HepG2 (cell line): ENCODE results near the gene STOM. TPM values are rescaled to one million over a fixed set of nuclear protein-coding genes. Genes with fewer than 3 reads are reported as not detected.

Experiments
- ATAC-seq: fragments of 200-7000 bp; cut with Tn5 transposase; 3 replicates; pipeline ENCODE4 v1.9.1; 2020; ENCODE audit warnings: mild to moderate bottlenecking, moderate library complexity
- BruUV-seq: library from RNA; stranded (reverse); fragments of 400-500 nt; replicated peaks from 2 replicates; lab custom pipeline; 2021; lab: Mats Ljungman, UMichigan
- CTCF ChIA-PET: fragments of 300-600 bp; formaldehyde crosslinking; extraction: SDS; loops from one replicate; lab custom pipeline; 2021; ENCODE audit warnings: low total read pairs, inconsistent platforms, low intra/inter-chr PET ratio; lab: Yijun Ruan, JAX
- POLR2A ChIA-PET: fragments of 350-600 bp; sonication (Branson Sonifier 250); formaldehyde crosslinking; loops from one replicate; lab custom pipeline; 2020; ENCODE audit warnings: antibody characterized with exemption, inconsistent platforms; lab: Yijun Ruan, JAX
- DNase-seq: peaks from one replicate; pipeline ENCODE4 v3.0.0-alpha.2; 2015; ENCODE audit warnings: low spot score
- FAIRE-seq: peaks from 3 replicates; lab custom pipeline; 2011; peaks lifted over from hg19 to GRCh38; lab: Jason Lieb, UNC
- H2AFZ ChIP-seq: one replicate; pipeline ENCODE4 v1.6.1; 2011; ENCODE audit warnings: low read length, inconsistent platforms
- H3K27ac ChIP-seq: fragments of 300-600 bp; 3 replicates; pipeline ENCODE4 v1.8.0; 2011; ENCODE audit warnings: mixed run types, mild to moderate bottlenecking, mixed read lengths, low read length, inconsistent platforms; ENCODE audit not compliant: insufficient read depth; ENCODE audit errors: extremely low read length
- H3K27me3 ChIP-seq, 2 experiments: fragments of 200-600 bp in 1 of 2; 2 replicates in 1 of 2; 3 replicates in 1 of 2; pipeline versions ENCODE4 v1.6.0 to v1.8.0; 2011; ENCODE audit warnings: low read length in 2 of 2, mild to moderate bottlenecking in 2 of 2, moderate library complexity in 2 of 2, inconsistent platforms in 1 of 2; ENCODE audit not compliant: insufficient read depth in 2 of 2, control insufficient read depth in 1 of 2
- H3K36me3 ChIP-seq, 2 experiments: fragments of 200-600 bp in 1 of 2; replicated peaks in 1 of 2; 2 replicates in 1 of 2; 3 replicates in 1 of 2; pipeline versions ENCODE4 v1.5.1 to v1.8.0; 2011; ENCODE audit warnings: low read length in 2 of 2, inconsistent platforms in 1 of 2; ENCODE audit not compliant: insufficient read depth in 2 of 2, control insufficient read depth in 1 of 2
- H3K4me1 ChIP-seq: 2 replicates; pipeline ENCODE4 v1.5.1; 2012; ENCODE audit warnings: low read length, inconsistent platforms; ENCODE audit not compliant: insufficient read depth
- H3K4me2 ChIP-seq: 2 replicates; pipeline ENCODE4 v1.6.0; 2011; ENCODE audit warnings: low read depth, low read length, inconsistent platforms
- H3K4me3 ChIP-seq, 3 experiments: fragments of 200-600 bp in 1 of 3; sonication (generic), shearing (Covaris generic) in 1 of 3; replicated peaks in 1 of 3; 2 replicates each; pipeline ENCODE4 v1.5.1; 2011 to 2016; ENCODE audit warnings: low read length in 3 of 3, inconsistent platforms in 2 of 3, low read depth in 2 of 3, mild to moderate bottlenecking in 2 of 3, control low read depth in 1 of 3, mixed read lengths in 1 of 3; ENCODE audit not compliant: insufficient read depth in 1 of 3
- H3K79me2 ChIP-seq: one replicate; pipeline ENCODE4 v1.6.1; 2011; ENCODE audit warnings: low read length, inconsistent platforms; ENCODE audit not compliant: insufficient read depth
- H3K9ac ChIP-seq: 2 replicates; pipeline ENCODE4 v1.6.0; 2011; ENCODE audit warnings: mild to moderate bottlenecking, low read depth, low read length, inconsistent platforms; ENCODE audit not compliant: insufficient read depth
- H3K9me3 ChIP-seq: 2 replicates; pipeline ENCODE4 v1.5.1; 2012; ENCODE audit warnings: mild to moderate bottlenecking, low read length
- H4K20me1 ChIP-seq: 2 replicates; pipeline ENCODE4 v1.6.0; 2011; ENCODE audit warnings: inconsistent platforms, mild to moderate bottlenecking, low read length, moderate library complexity; ENCODE audit not compliant: insufficient read depth
- BRCA1 ChIP-seq: sonication (generic); formaldehyde crosslinking; IDR thresholded peaks from 2 replicates; pipeline ENCODE4 v1.4.0; 2020; ENCODE audit warnings: missing genetic modification reagents
- ELK4 ChIP-seq: sonication (generic); formaldehyde crosslinking; IDR thresholded peaks from 2 replicates; pipeline ENCODE4 v1.9.0; 2021; ENCODE audit warnings: missing genetic modification reagents, borderline replicate concordance
- FOXO4 ChIP-seq: sonication (generic); formaldehyde crosslinking; conservative IDR thresholded peaks from 2 replicates; pipeline ENCODE4 v1.8.1; 2023; ENCODE audit warnings: missing genetic modification reagents
- HNF4G ChIP-seq, 2 experiments: sonication (generic) in 1 of 2; formaldehyde crosslinking in 1 of 2; IDR thresholded peaks; 2 replicates each; pipeline versions ENCODE4 v1.4.0 to v1.6.1; 2011 to 2020; ENCODE audit warnings: borderline replicate concordance in 2 of 2, low read depth in 2 of 2, mild to moderate bottlenecking in 2 of 2, low read length in 1 of 2, missing genetic modification reagents in 1 of 2, moderate library complexity in 1 of 2
- PHF20 ChIP-seq: sonication (generic); formaldehyde crosslinking; IDR thresholded peaks from 2 replicates; pipeline ENCODE4 v1.5.0; 2020; ENCODE audit warnings: mild to moderate bottlenecking, missing genetic modification reagents
- RNF2 ChIP-seq: fragments of 450-650 bp; conservative IDR thresholded peaks from 2 replicates; pipeline ENCODE4 v1.6.1; 2016; ENCODE audit warnings: low read depth
- ZBTB21 ChIP-seq: sonication (generic); formaldehyde crosslinking; IDR thresholded peaks from 2 replicates; pipeline ENCODE4 v1.4.0; 2020; ENCODE audit warnings: missing genetic modification reagents
- ZNF333 ChIP-seq: sonication (generic); formaldehyde crosslinking; IDR thresholded peaks from 2 replicates; pipeline ENCODE4 v1.4.0; 2020; ENCODE audit warnings: mild to moderate bottlenecking, missing genetic modification reagents, borderline replicate concordance
- ZNF335 ChIP-seq: sonication (generic); formaldehyde crosslinking; IDR thresholded peaks from 2 replicates; pipeline ENCODE4 v1.4.0; 2020; ENCODE audit warnings: missing genetic modification reagents
- ZNF484 ChIP-seq: sonication (generic); formaldehyde crosslinking; IDR thresholded peaks from 2 replicates; pipeline ENCODE4 v1.5.1; 2020; ENCODE audit warnings: mild to moderate bottlenecking, low read depth, missing genetic modification reagents, borderline replicate concordance
- WGBS: methylation state at CpG from one replicate; pipeline ENCODE4 v1.1.6; 2017; ENCODE audit warnings: low lambda C conversion rate; 5-methylcytosine and 5-hydroxymethylcytosine counted together
- in situ Hi-C: cut with HindIII; loops from 2 replicates; pipeline ENCODE4 v1.10.0; 2017; ENCODE audit warnings: low pct_unique_long_range_greater_than_20kb; ENCODE audit not compliant: extremely low pct_ligation_motif_present
- intact Hi-C: fragments of 100-400 bp; cut with micrococcal nuclease; formaldehyde crosslinking; loops from one replicate; pipeline ENCODE4 v1.10.0; 2022; ENCODE audit not compliant: unreplicated experiment
- polyA plus RNA-seq, 8 experiments: library from polyadenylated mRNA; depleted of rRNA in 3 of 8; stranded (reverse) in 7 of 8; unstranded in 1 of 8; fragments of >200 nt; fragmentation: Illumina TruSeq in 4 of 8; extraction: Trizol in 4 of 8; gene quantifications; 2 replicates each; pipeline versions ENCODE4 v1.2.1 to v1.2.3, GENCODE V29; 2011 to 2016; ENCODE audit warnings: low read depth in 4 of 8, missing spikeins in 1 of 8, mixed read lengths in 1 of 8; ENCODE audit not compliant: insufficient read depth in 1 of 8
- total RNA-seq, 5 experiments: library from RNA; depleted of rRNA; stranded (reverse); fragments of >200 nt; fragmentation: Illumina TruSeq; extraction: Trizol; gene quantifications; 2 replicates each; pipeline ENCODE4 v1.2.3, GENCODE V29; 2016; ENCODE audit warnings: low read depth in 1 of 5

Gene STOM
- total and polyA plus RNA-seq, 2 of the 13 experiments (the other 11 are each of a cell fraction or from before 2014, with no cell fraction given): 43.6 to 165 TPM

GRCh38 chr9:121404906-121405305 lies 34.9 kb upstream of the STOM start:
- 0% methylated on average over 2 of the region's 2 CpGs for WGBS

More at GRCh38 chr9:121404906-121405305, 34.9 kb upstream of the STOM start:
- FAIRE-seq (no peak), ATAC-seq (no peak), DNase-seq (no peak)
- BruUV-seq: no TSS peak
- TF ChIP-seq FOXO4 (CRISPR knock-in tag): no peak
- TF ChIP-seq ZBTB21 (CRISPR knock-in tag): no peak
- no peak for TF ChIP-seq HNF4G (IDR thresholded peaks at IDR 0.05; ENCODE audit: borderline replicate concordance, low read depth, low read length)
- no peak for TF ChIP-seq HNF4G (CRISPR knock-in tag; IDR thresholded peaks at IDR 0.05; ENCODE audit: borderline replicate concordance, low read depth)
- TF ChIP-seq BRCA1: no peak
- TF ChIP-seq ELK4: no peak
- TF ChIP-seq ZNF335: no peak
- TF ChIP-seq ZNF333 (CRISPR knock-in tag): no peak
- TF ChIP-seq RNF2: no peak
- no peak for TF ChIP-seq PHF20 (CRISPR knock-in tag)
- no peak for TF ChIP-seq ZNF484 (CRISPR knock-in tag)
- 0 out of 5 replicates have a peak, but pooled peaks cover 0 to 11% of the 10 kb centered on the region in 2 experiments for H3K27me3 ChIP-seq
- no peak overlapping the region for H3K4me2 ChIP-seq
- in situ Hi-C loops: no loop called here
- ChIA-PET POLR2A (no interaction called here), CTCF (no interaction called here)
- H3K27ac ChIP-seq: no peak overlapping the region
- H3K4me3 ChIP-seq: no peak overlapping the region
- intact Hi-C loops: loop anchor here (5.0 kb wide), 1 partner anchor 128 kb away; no protein-coding TSS in a partner anchor
- no peaks in the 10 kb centered on the region for H4K20me1 ChIP-seq
- H2AFZ ChIP-seq: no peak overlapping the region
- no peaks in the 10 kb centered on the region for H3K79me2 ChIP-seq
- no peaks in the 10 kb centered on the region for H3K9me3 ChIP-seq
- H3K36me3 ChIP-seq: no peaks in the 10 kb centered on the region
- H3K4me1 ChIP-seq: no peaks in the 10 kb centered on the region
- no peak overlapping the region for H3K9ac ChIP-seq
